Fibroblast of skin of right biceps (primary cell): ENCODE results near the gene ERCC1.

Experiments
- DNase-seq: peaks from one replicate; pipeline ENCODE4 v3.0.0-alpha.2; 2013

Gene ERCC1

GRCh38 chr19:45423589-45424190 is at the start of gene ERCC1:
ERCC1 (minus strand) TSS chr19:45423917; CDS start chr19:45423374, 543 bp downstream.
- peak; percentile 95 for DNase-seq

GRCh38 chr19:45473367-45473681 is 49.6 kb upstream of the ERCC1 start:
- no peak for DNase-seq

GRCh38 chr19:45472563-45473366 is 49.0 kb upstream of the ERCC1 start:
- no peak for DNase-seq

- DNase-seq = no peak
Measured at GRCh38 chr19:45471931-45472562, 48.3 kb upstream of the ERCC1 start.

GRCh38 chr19:45471111-45471930 is 47.6 kb upstream of the ERCC1 start:
- no peak for DNase-seq

- no peak for DNase-seq
Measured at GRCh38 chr19:45470762-45471081, 47.0 kb upstream of the ERCC1 start.

GRCh38 chr19:45469945-45470761 is 46.4 kb upstream of the ERCC1 start:
- DNase-seq = peak; percentile 80

- peak; percentile 97 for DNase-seq
Measured at GRCh38 chr19:45469132-45469944, 45.6 kb upstream of the ERCC1 start.

- DNase-seq = no peak
Measured at GRCh38 chr19:45468803-45469131, 45.0 kb upstream of the ERCC1 start.

GRCh38 chr19:45468159-45468651 is 44.5 kb upstream of the ERCC1 start:
- no peak for DNase-seq

GRCh38 chr19:45467456-45468158 is 43.9 kb upstream of the ERCC1 start, which contains the start of gene FOSB:
FOSB (plus strand) TSS chr19:45467996; CDS start chr19:45468587, 591 bp downstream.
- DNase-seq = peak; percentile 96

GRCh38 chr19:45467115-45467455 is 43.4 kb upstream of the ERCC1 start:
- DNase-seq = no peak

GRCh38 chr19:45464852-45465441 is 41.2 kb upstream of the ERCC1 start:
- no peak for DNase-seq

GRCh38 chr19:45464274-45464673 is 40.6 kb upstream of the ERCC1 start:
- DNase-seq = no peak

- no peak for DNase-seq
Measured at GRCh38 chr19:45463241-45463640, 39.5 kb upstream of the ERCC1 start.

- no peak for DNase-seq
Measured at GRCh38 chr19:45462174-45462573, 38.5 kb upstream of the ERCC1 start.

GRCh38 chr19:45460807-45461347 is 37.2 kb upstream of the ERCC1 start:
- DNase-seq = no peak

- no peak for DNase-seq
Measured at GRCh38 chr19:45457776-45458175, 34.1 kb upstream of the ERCC1 start.

- no peak for DNase-seq
Measured at GRCh38 chr19:45456500-45456815, 32.7 kb upstream of the ERCC1 start.
